ENCODE data around the gene CLDN3. TPM values are rescaled to one million over a fixed set of nuclear protein-coding genes. Genes with fewer than 3 reads are reported as not detected.

CLDN3 gene, protein sequence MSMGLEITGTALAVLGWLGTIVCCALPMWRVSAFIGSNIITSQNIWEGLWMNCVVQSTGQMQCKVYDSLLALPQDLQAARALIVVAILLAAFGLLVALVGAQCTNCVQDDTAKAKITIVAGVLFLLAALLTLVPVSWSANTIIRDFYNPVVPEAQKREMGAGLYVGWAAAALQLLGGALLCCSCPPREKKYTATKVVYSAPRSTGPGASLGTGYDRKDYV
- total RNA-seq (not detected), polyA plus RNA-seq (under 1 TPM in 1 of 2 donors, not detected in 1; 0.10 TPM)
- long read RNA-seq, donor 1 = 0 reads
- long read RNA-seq, donor 2 = 0 reads
- long read RNA-seq, donor 3 = 0 reads

DNA sequence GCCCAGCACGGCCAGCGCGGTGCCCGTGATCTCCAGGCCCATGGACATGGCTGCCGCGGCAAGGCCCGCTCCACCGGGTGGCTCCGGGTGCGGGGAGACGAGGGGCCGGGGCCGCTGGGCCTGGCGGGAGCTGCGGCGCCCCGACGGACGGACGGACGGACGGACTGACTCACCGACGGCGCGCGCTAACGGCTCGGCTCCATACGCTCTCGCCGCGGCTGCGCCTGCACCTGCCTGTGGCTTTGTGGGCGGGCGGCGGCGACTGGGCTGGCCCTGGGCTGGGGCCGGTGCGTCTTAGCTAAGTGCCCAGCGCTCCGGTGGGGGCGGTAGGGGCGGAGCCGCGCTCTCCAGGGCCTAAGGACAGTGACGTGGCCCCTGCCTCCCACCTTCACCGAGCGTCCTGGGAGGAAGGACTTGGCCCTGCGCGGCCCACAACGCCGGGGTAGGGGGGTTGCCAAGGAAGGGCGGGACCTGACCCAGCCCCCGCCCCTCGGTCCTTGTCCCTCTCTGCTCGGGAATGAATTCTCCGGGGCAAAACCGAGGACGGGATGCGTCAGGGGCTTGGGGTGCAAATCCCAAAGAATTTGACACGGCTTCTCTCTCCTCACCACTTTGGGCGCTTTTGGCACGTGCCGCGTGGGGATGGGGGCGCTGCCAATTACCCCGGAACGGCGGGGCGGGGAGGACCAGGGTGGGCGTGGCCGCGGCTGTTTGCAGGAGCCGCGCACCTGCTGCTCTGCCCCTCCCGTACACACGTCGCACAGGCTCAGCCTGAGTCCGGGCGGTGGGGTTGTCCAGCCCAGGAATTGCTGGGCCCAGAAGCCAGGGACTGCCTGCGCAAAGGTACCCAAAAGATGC, at the start of gene CLDN3:
Gene CLDN3 (minus strand): TSS at position 269 of the 858 bp plus-strand sequence. CDS start 221 bp downstream, at position 48.
- intact Hi-C loops (cut with DNase I) = no loop called here
- peaks cover 0 to 21% (median 1%) of the 10 kb centered on the region in 12 donors for H3K4me1 ChIP-seq
- H3K4me3 ChIP-seq = peak within 1 kb of the TSS in 5 of 12 donors; percentile 2 to 15 (median 7)
- no peak within 1 kb of the TSS for H3K27ac ChIP-seq
- TF ChIP-seq, protein P1, sequence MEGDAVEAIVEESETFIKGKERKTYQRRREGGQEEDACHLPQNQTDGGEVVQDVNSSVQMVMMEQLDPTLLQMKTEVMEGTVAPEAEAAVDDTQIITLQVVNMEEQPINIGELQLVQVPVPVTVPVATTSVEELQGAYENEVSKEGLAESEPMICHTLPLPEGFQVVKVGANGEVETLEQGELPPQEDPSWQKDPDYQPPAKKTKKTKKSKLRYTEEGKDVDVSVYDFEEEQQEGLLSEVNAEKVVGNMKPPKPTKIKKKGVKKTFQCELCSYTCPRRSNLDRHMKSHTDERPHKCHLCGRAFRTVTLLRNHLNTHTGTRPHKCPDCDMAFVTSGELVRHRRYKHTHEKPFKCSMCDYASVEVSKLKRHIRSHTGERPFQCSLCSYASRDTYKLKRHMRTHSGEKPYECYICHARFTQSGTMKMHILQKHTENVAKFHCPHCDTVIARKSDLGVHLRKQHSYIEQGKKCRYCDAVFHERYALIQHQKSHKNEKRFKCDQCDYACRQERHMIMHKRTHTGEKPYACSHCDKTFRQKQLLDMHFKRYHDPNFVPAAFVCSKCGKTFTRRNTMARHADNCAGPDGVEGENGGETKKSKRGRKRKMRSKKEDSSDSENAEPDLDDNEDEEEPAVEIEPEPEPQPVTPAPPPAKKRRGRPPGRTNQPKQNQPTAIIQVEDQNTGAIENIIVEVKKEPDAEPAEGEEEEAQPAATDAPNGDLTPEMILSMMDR (IDR thresholded peaks at IDR 0.05) = no peak
- TF ChIP-seq POLR2A (IDR thresholded peaks at IDR 0.05) = no peak
- no peaks in the 10 kb centered on the region for H3K9me3 ChIP-seq
- peaks cover 22 to 67% (median 44%) of the 10 kb centered on the region in 9 donors for H3K27me3 ChIP-seq
- ATAC-seq (peak in 2 of 4 donors; percentile 53 to 61), DNase-seq (no peak)
- 1 to 2% (median 1%) methylated on average over 28 to 82 of the region's 82 CpGs for WGBS, 4 donors
- H3K36me3 ChIP-seq = no peaks in the 10 kb centered on the region

GRCh38 chr7:73817121-73817520, 47.1 kb upstream of the CLDN3 start:
- intact Hi-C loops (cut with DNase I) = no loop called here
- TF ChIP-seq, protein P1 (IDR thresholded peaks at IDR 0.05) = no peak
- no peak for TF ChIP-seq POLR2A (IDR thresholded peaks at IDR 0.05)
- H3K36me3 ChIP-seq = no peaks in the 10 kb centered on the region
- peaks cover 0 to 12% (median 0%) of the 10 kb centered on the region in 12 donors for H3K9me3 ChIP-seq
- no peak for DNase-seq
- no peaks in the 10 kb centered on the region for H3K4me1 ChIP-seq
- no peak overlapping the region for H3K27ac ChIP-seq
- ATAC-seq = no peak
- no peak overlapping the region for H3K4me3 ChIP-seq
- WGBS, 4 donors = 90 to 96% (median 93%) methylated on average over 6 of the region's 6 CpGs
- no peaks in the 10 kb centered on the region for H3K27me3 ChIP-seq

GRCh38 chr7:73815436-73815835, 45.4 kb upstream of the CLDN3 start:
- H3K27me3 ChIP-seq = peaks cover 0 to 11% (median 6%) of the 10 kb centered on the region in 9 donors
- DNase-seq = no peak
- no peak for ATAC-seq

More at GRCh38 chr7:73815436-73815835, 45.4 kb upstream of the CLDN3 start:
- H3K27ac ChIP-seq = no peak overlapping the region
- no peaks in the 10 kb centered on the region for H3K4me1 ChIP-seq
- H3K4me3 ChIP-seq = no peak overlapping the region
- 74 to 86% (median 78%) methylated on average over 8 of the region's 8 CpGs for WGBS, 4 donors
- peaks cover 0 to 12% (median 0%) of the 10 kb centered on the region in 12 donors for H3K9me3 ChIP-seq
- TF ChIP-seq POLR2A (IDR thresholded peaks at IDR 0.05) = no peak
- TF ChIP-seq, protein P1 (IDR thresholded peaks at IDR 0.05) = no peak
- intact Hi-C loops (cut with DNase I) = no loop called here
- no peaks in the 10 kb centered on the region for H3K36me3 ChIP-seq

All from heart left ventricle (tissue), 16 donors.